Stimulated activated CD8-positive, alpha-beta memory T cell treated with anti-CD3 and anti-CD28 coated beads, Interleukin-4, amount 100 ng/mL, for 1 hour (primary cell): Measurements from ENCODE around the gene COL13A1.

Experiments used
- DNase-seq, 2 donors: peaks; one replicate each; pipeline ENCODE4 v3.0.0-alpha.2; 2020; ENCODE audit warnings: low read depth in 2 of 2, low spot score in 1 of 2

The COL13A1 gene

GRCh38 chr10:69961881-69962745 is 160.4 kb downstream of the COL13A1 start:
- no peak for DNase-seq

GRCh38 chr10:69962746-69963135 is 161.0 kb downstream of the COL13A1 start:
- DNase-seq, result no peak

- no peak for DNase-seq
Measured at GRCh38 chr10:69963178-69963834, 161.6 kb downstream of the COL13A1 start.

GRCh38 chr10:69963835-69964710 is 162.4 kb downstream of the COL13A1 start:
- DNase-seq, result no peak

GRCh38 chr10:69965086-69965485 is 163.4 kb downstream of the COL13A1 start:
- DNase-seq, result no peak

- no peak for DNase-seq
Measured at GRCh38 chr10:69965919-69966662, 164.4 kb downstream of the COL13A1 start.

GRCh38 chr10:69968830-69969229 is 167.1 kb downstream of the COL13A1 start:
- DNase-seq, result no peak

- no peak for DNase-seq
Measured at GRCh38 chr10:69969977-69970376, 168.3 kb downstream of the COL13A1 start.

GRCh38 chr10:69972981-69973397 is 171.3 kb downstream of the COL13A1 start:
- no peak for DNase-seq

GRCh38 chr10:69973678-69974077 is 172.0 kb downstream of the COL13A1 start:
- DNase-seq, result no peak

GRCh38 chr10:69974551-69975155 is 172.9 kb downstream of the COL13A1 start:
- no peak for DNase-seq

GRCh38 chr10:69976795-69977546 is 175.3 kb downstream of the COL13A1 start:
- no peak for DNase-seq

- no peak for DNase-seq
Measured at GRCh38 chr10:69979174-69979573, 177.5 kb downstream of the COL13A1 start.

- DNase-seq, result no peak
Measured at GRCh38 chr10:69980672-69981071, 179.0 kb downstream of the COL13A1 start.

- DNase-seq, result no peak
Measured at GRCh38 chr10:69988094-69988493, 186.4 kb downstream of the COL13A1 start.

GRCh38 chr10:69991151-69991550 is 189.4 kb downstream of the COL13A1 start:
- no peak for DNase-seq

GRCh38 chr10:69994262-69994661 is 192.6 kb downstream of the COL13A1 start:
- no peak for DNase-seq

- DNase-seq, result no peak
Measured at GRCh38 chr10:69996611-69997010, 194.9 kb downstream of the COL13A1 start.

GRCh38 chr10:70000262-70000661 is 198.6 kb downstream of the COL13A1 start:
- no peak for DNase-seq
